K562 (cell line): Measurements from ENCODE around the gene SIGLEC11. TPM values are rescaled to one million over a fixed set of nuclear protein-coding genes. Genes with fewer than 3 reads are reported as not detected.

Experiments used
- ATAC-seq: fragments of 200-7000 bp; cut with Tn5 transposase; 3 replicates; pipeline ENCODE4 v1.9.1; 2020; ENCODE audit warnings: moderate library complexity
- BruUV-seq: library from RNA; stranded (reverse); fragments of 400-500 nt; replicated peaks from 2 replicates; lab custom pipeline; 2021; lab: Mats Ljungman, UMichigan
- CTCF ChIA-PET: fragments of 300-600 bp; formaldehyde crosslinking; extraction: SDS; loops from one replicate; lab custom pipeline; 2021; ENCODE audit warnings: low intra/inter-chr PET ratio; lab: Yijun Ruan, JAX
- POLR2A ChIA-PET: fragments of 300-600, 350-650 bp; sonication (Branson Sonifier 250); formaldehyde crosslinking; extraction: SDS; loops from one replicate; lab custom pipeline; 2021; ENCODE audit warnings: antibody characterized with exemption, inconsistent platforms; lab: Yijun Ruan, JAX
- DNase-seq, 4 experiments: peaks; one replicate each; pipeline versions ENCODE4 v3.0.0 to v3.0.0-alpha.2; 2011 to 2018; ENCODE audit warnings: low spot score in 3 of 4, mixed read lengths in 3 of 4; ENCODE audit errors: extremely low read depth in 1 of 4
- FAIRE-seq: peaks from 2 replicates; lab custom pipeline; 2011; peaks lifted over from hg19 to GRCh38; lab: Jason Lieb, UNC
- H2AFZ ChIP-seq: 2 replicates; pipeline ENCODE4 v1.6.0; 2011; ENCODE audit warnings: low read depth, low read length, control low read depth, inconsistent platforms
- H3K27ac ChIP-seq: fragments of 200-600 bp; 3 replicates; pipeline ENCODE4 v1.8.0; 2011; ENCODE audit warnings: low read depth, mild to moderate bottlenecking, control low read depth, inconsistent platforms, low read length, moderate library complexity, mixed read lengths; ENCODE audit errors: extremely low read depth
- H3K27me3 ChIP-seq, 2 experiments: fragments of 300-600 bp in 1 of 2; 2 replicates in 1 of 2; 3 replicates in 1 of 2; pipeline versions ENCODE4 v1.6.0 to v1.8.0; 2011; ENCODE audit warnings: inconsistent platforms in 2 of 2, low read length in 2 of 2, mild to moderate bottlenecking in 1 of 2, mixed read lengths in 1 of 2, moderate library complexity in 1 of 2; ENCODE audit not compliant: control insufficient read depth in 2 of 2, insufficient read depth in 2 of 2
- H3K36me3 ChIP-seq: fragments of 300-600 bp; 3 replicates; pipeline ENCODE4 v1.8.0; 2011; ENCODE audit warnings: mild to moderate bottlenecking, low read length, inconsistent platforms; ENCODE audit not compliant: control insufficient read depth, insufficient read depth
- H3K4me1 ChIP-seq, 2 experiments: fragments of 200-600 bp in 1 of 2; replicated peaks in 1 of 2; 2 replicates in 1 of 2; 3 replicates in 1 of 2; pipeline versions ENCODE4 v1.5.1 to v1.8.0; 2011; ENCODE audit warnings: inconsistent platforms in 2 of 2, low read length in 2 of 2, mild to moderate bottlenecking in 1 of 2, mixed read lengths in 1 of 2, moderate library complexity in 1 of 2; ENCODE audit not compliant: control insufficient read depth in 2 of 2, insufficient read depth in 2 of 2
- H3K4me2 ChIP-seq: 2 replicates; pipeline ENCODE4 v1.6.1; 2011; ENCODE audit warnings: low read length, control low read depth, inconsistent platforms, mixed read lengths; ENCODE audit not compliant: insufficient read depth
- H3K4me3 ChIP-seq: fragments of 200-600 bp; sonication (generic), shearing (Covaris generic); 2 replicates; pipeline ENCODE4 v1.5.1; 2016; ENCODE audit warnings: control low read depth, inconsistent platforms
- H3K79me2 ChIP-seq: fragments of 200-600 bp; 3 replicates; pipeline ENCODE4 v1.8.0; 2011; ENCODE audit warnings: low read length, inconsistent platforms; ENCODE audit not compliant: control insufficient read depth, insufficient read depth
- H3K9ac ChIP-seq, 2 experiments: 2 replicates each; pipeline versions ENCODE4 v1.6.0 to v1.6.1; 2011; ENCODE audit warnings: low read depth in 2 of 2, low read length in 2 of 2, control low read depth in 1 of 2, inconsistent platforms in 1 of 2, mild to moderate bottlenecking in 1 of 2, mixed read lengths in 1 of 2; ENCODE audit not compliant: insufficient read depth in 1 of 2
- H3K9me1 ChIP-seq: one replicate; pipeline ENCODE4 v1.6.0; 2011; ENCODE audit warnings: inconsistent platforms, mild to moderate bottlenecking, low read length, moderate library complexity; ENCODE audit not compliant: control insufficient read depth, insufficient read depth
- H3K9me3 ChIP-seq: replicated peaks from 2 replicates; pipeline ENCODE4 v1.5.1; 2011; ENCODE audit warnings: low read depth, low read length, inconsistent platforms; ENCODE audit not compliant: control insufficient read depth, insufficient read depth
- H4K20me1 ChIP-seq: replicated peaks from 2 replicates; pipeline ENCODE4 v1.6.1; 2011; ENCODE audit warnings: low read length, inconsistent platforms, mixed read lengths; ENCODE audit not compliant: control insufficient read depth, insufficient read depth
- CTBP1 ChIP-seq: fragments of 450-650 bp; IDR thresholded peaks from 2 replicates; pipeline ENCODE4 v1.6.1; 2016; ENCODE audit warnings: borderline replicate concordance
- EWSR1 ChIP-seq: fragments of 450-650 bp; IDR thresholded peaks from 2 replicates; pipeline ENCODE4 v1.6.1; 2018; ENCODE audit warnings: borderline replicate concordance, mild to moderate bottlenecking, low read depth, moderate library complexity; ENCODE audit not compliant: partially characterized antibody
- NONO ChIP-seq, 2 experiments: fragments of 200-400 bp in 1 of 2; fragments of 450-650 bp in 1 of 2; formaldehyde crosslinking in 1 of 2; IDR thresholded peaks; 2 replicates each; pipeline ENCODE4 v1.6.1; 2017; ENCODE audit warnings: low read depth in 2 of 2, mild to moderate bottlenecking in 2 of 2, moderate library complexity in 2 of 2, low read length in 1 of 2
- PHTF2 ChIP-seq: fragments of 250-450 bp; sonication (Bioruptor Pico); IDR thresholded peaks from 2 replicates; pipeline ENCODE4 v1.5.0; 2021; ENCODE audit warnings: mild to moderate bottlenecking
- RAD21 ChIP-seq, 2 experiments: fragments of 250-450 bp in 1 of 2; fragments of 450-650 bp in 1 of 2; sonication (Bioruptor Pico) in 1 of 2; formaldehyde crosslinking in 1 of 2; IDR thresholded peaks in 1 of 2; conservative IDR thresholded peaks in 1 of 2; 2 replicates each; pipeline versions ENCODE4 v1.4.0 to v1.8.0; 2020 to 2022; ENCODE audit warnings: mild to moderate bottlenecking in 2 of 2, moderate library complexity in 1 of 2
- RBFOX2 ChIP-seq: fragments of 200-400 bp; formaldehyde crosslinking; IDR thresholded peaks from 2 replicates; pipeline ENCODE4 v1.6.1; 2017; ENCODE audit warnings: low read depth, mild to moderate bottlenecking, low read length, moderate library complexity
- REST ChIP-seq, 2 experiments: fragments of 450-650 bp; formaldehyde crosslinking in 1 of 2; IDR thresholded peaks; 2 replicates each; pipeline versions ENCODE4 v1.4.0 to v1.6.1; 2014 to 2020; ENCODE audit warnings: mild to moderate bottlenecking in 2 of 2, borderline replicate concordance in 1 of 2, low read depth in 1 of 2
- TAL1 ChIP-seq: fragments of 450-650 bp; IDR thresholded peaks from 2 replicates; pipeline ENCODE4 v1.6.1; 2016; ENCODE audit warnings: mild to moderate bottlenecking
- ZNF408 ChIP-seq: fragments of 250-450 bp; sonication (Bioruptor Pico); IDR thresholded peaks from 2 replicates; pipeline ENCODE4 v1.4.0; 2020; ENCODE audit warnings: low read depth, mild to moderate bottlenecking, moderate library complexity
- ZNF518B ChIP-seq: fragments of 250-450 bp; sonication (Bioruptor Pico); IDR thresholded peaks from 2 replicates; pipeline ENCODE4 v1.5.0; 2021; ENCODE audit warnings: mild to moderate bottlenecking, moderate library complexity
- WGBS: fragments of 100-300 bp; shearing (Covaris generic); methylation state at CpG from one replicate; pipeline ENCODE4 v1.1.6; 2016; ENCODE audit warnings: low coverage, mixed read lengths; ENCODE audit not compliant: insufficient coverage; ENCODE audit errors: missing lambda C conversion rate; 5-methylcytosine and 5-hydroxymethylcytosine counted together
- in situ Hi-C: fragments of 300-500 bp; cut with MboI; formaldehyde crosslinking; loops from 4 replicates; pipeline ENCODE4 v1.15.0; 2018; ENCODE audit warnings: inconsistent platforms, mixed read lengths
- intact Hi-C: fragments of 100-400 bp; cut with micrococcal nuclease; formaldehyde crosslinking; loops from 2 replicates; pipeline ENCODE4 v1.14.2; 2022
- polyA plus RNA-seq, 8 experiments: library from polyadenylated mRNA; depleted of rRNA in 4 of 8; stranded (reverse) in 5 of 8; unstranded in 3 of 8; fragments of >200 nt; fragmentation: Nextera tagmentation in 2 of 8; fragmentation: Illumina TruSeq in 1 of 8; extraction: Ambion mirVana in 2 of 8; extraction: Trizol in 1 of 8; gene quantifications; 2 replicates each; pipeline versions ENCODE4 v1.2.1 to v1.2.3, GENCODE V29; 2011 to 2014; ENCODE audit warnings: inconsistent platforms in 1 of 8, missing spikeins in 1 of 8
- total RNA-seq, 7 experiments: library from RNA; depleted of rRNA in 6 of 7; stranded (reverse); fragments of >200 nt in 6 of 7; fragmentation: Illumina TruSeq in 2 of 7; extraction: Trizol in 2 of 7; gene quantifications; 2 replicates each; pipeline versions ENCODE4 v1.2.1 to v1.2.3, GENCODE V29; 2011 to 2021; ENCODE audit warnings: low replicate concordance in 1 of 7

SIGLEC11 gene
- total and polyA plus RNA-seq, 9 of the 15 experiments (the other 6 are each of a cell fraction or from before 2014, with no cell fraction given), result not detected

GRCh38 chr19:50008532-50008931 lies 47.6 kb upstream of the SIGLEC11 start:
- H3K9me3 ChIP-seq, result no peaks in the 10 kb centered on the region
- no peaks in the 10 kb centered on the region for H3K27me3 ChIP-seq
- H3K4me3 ChIP-seq, result no peak overlapping the region
- H3K27ac ChIP-seq, result no peak overlapping the region
- H2AFZ ChIP-seq, result no peak overlapping the region
- no peaks in the 10 kb centered on the region for H3K79me2 ChIP-seq
- FAIRE-seq, result no peak
- ATAC-seq, result peak; percentile 91
- no peaks in the 10 kb centered on the region; the same call in 1 of the 2 replicates for H4K20me1 ChIP-seq
- ChIA-PET CTCF (no interaction called here), POLR2A (interaction anchor here (1.1 to 1.2 kb wide), 2 partner anchors 11 to 15 kb away, joined by 3 to 5 read pairs; no protein-coding TSS in a partner anchor)
- H3K36me3 ChIP-seq, result peaks cover 60% of the 10 kb centered on the region; the same call in 2 of the 3 replicates
- peaks cover 3 to 16% of the 10 kb centered on the region in 2 experiments; a peak in 4 of 5 replicates for H3K4me1 ChIP-seq
- peak in 3 of 4 experiments; percentile 27 to 58 (median 57) for DNase-seq
- no TSS peak for BruUV-seq
- no peak overlapping the region for H3K9ac ChIP-seq
- no peak overlapping the region for H3K4me2 ChIP-seq
- in situ Hi-C loops, result no loop called here
- WGBS, result 57% methylated on average over 10 of the region's 10 CpGs
- peaks cover 2% of the 10 kb centered on the region for H3K9me1 ChIP-seq
- intact Hi-C loops, result no loop called here
- TF ChIP-seq PHTF2 (CRISPR knock-in tag) (no peak), RAD21 (CRISPR knock-in tag; conservative IDR thresholded peaks at IDR 0.05 in 1 of 2, IDR thresholded peaks at IDR 0.05 in 1 of 2) (peak in 1 of 2 experiments; percentile 51; a peak in 2 of 4 replicates), CTBP1 (0 out of 2 replicates have a peak, but pooled peaks have one; percentile 16), ZNF518B (CRISPR knock-in tag) (no peak), EWSR1 (no peak), ZNF408 (CRISPR knock-in tag) (no peak), NONO (IDR thresholded peaks at IDR 0.05; ENCODE audit: low read depth in 2 of 2, low read length in 1 of 2) (no peak), TAL1 (no peak), REST (IDR thresholded peaks at IDR 0.05; ENCODE audit: borderline replicate concordance) (peak; percentile 65; the same call in 1 of the 2 replicates), REST (CRISPR knock-in tag; IDR thresholded peaks at IDR 0.05; ENCODE audit: low read depth) (no peak), RBFOX2 (no peak)
